GM20000 (cell line): ENCODE data around the gene DNAJC17.

Experiments used
- DNase-seq: peaks from one replicate; pipeline ENCODE4 v3.0.0; 2012; ENCODE audit warnings: low spot score
- TF ChIP-seq, protein P1 (sequence below): IDR thresholded peaks from 2 replicates; pipeline ENCODE4 v1.5.1; 2012; ENCODE audit warnings: mild to moderate bottlenecking, control low read depth; ENCODE audit errors: extremely low read depth, missing control alignments

The DNAJC17 gene

GRCh38 chr15:40850576-40851112, 43.4 kb upstream of the DNAJC17 start:
- DNase-seq: no peak
- TF ChIP-seq, protein P1, sequence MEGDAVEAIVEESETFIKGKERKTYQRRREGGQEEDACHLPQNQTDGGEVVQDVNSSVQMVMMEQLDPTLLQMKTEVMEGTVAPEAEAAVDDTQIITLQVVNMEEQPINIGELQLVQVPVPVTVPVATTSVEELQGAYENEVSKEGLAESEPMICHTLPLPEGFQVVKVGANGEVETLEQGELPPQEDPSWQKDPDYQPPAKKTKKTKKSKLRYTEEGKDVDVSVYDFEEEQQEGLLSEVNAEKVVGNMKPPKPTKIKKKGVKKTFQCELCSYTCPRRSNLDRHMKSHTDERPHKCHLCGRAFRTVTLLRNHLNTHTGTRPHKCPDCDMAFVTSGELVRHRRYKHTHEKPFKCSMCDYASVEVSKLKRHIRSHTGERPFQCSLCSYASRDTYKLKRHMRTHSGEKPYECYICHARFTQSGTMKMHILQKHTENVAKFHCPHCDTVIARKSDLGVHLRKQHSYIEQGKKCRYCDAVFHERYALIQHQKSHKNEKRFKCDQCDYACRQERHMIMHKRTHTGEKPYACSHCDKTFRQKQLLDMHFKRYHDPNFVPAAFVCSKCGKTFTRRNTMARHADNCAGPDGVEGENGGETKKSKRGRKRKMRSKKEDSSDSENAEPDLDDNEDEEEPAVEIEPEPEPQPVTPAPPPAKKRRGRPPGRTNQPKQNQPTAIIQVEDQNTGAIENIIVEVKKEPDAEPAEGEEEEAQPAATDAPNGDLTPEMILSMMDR: no peak

DNA sequence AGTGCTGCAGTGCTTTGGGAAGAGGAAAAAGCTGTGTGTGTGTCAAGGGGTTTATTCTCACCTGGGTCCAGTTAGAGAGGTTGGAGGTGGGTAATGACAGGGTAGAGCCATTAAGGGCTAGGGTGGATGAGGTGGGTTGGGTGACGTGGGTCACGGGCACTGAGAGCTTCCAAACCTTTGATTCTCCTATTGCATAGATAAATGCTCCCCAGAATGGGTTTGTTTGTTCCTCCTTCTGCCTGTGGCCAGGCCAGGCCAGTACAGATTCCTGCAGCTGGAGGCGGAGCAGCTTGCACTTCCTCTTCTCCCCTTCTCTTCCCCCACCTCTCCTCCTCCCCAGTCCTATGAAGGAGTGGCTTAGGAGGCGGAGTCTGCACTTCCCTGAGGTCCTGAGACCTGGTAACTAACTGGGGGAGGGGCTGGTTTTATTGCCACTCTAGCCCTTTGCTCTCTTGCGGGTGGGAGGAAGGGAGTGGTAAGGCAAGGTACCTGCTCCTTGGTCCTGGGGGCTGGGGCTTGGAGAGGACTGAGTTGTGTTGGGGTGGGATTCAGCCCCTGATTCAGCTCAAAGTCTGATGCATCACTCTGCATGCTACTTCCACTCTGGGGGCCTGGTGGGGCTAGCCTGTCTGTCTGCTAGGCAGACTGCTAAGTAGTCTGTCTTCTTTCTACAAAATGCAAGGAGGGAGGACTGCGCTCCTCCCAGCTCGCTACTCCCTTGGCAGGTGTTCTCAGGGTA, 40.1 kb upstream of the DNAJC17 start:
- peak; percentile 81 for DNase-seq
- TF ChIP-seq, protein P1: no peak

GRCh38 chr15:40846841-40847222, 39.6 kb upstream of the DNAJC17 start:
- no peak for DNase-seq
- TF ChIP-seq, protein P1: no peak

DNA sequence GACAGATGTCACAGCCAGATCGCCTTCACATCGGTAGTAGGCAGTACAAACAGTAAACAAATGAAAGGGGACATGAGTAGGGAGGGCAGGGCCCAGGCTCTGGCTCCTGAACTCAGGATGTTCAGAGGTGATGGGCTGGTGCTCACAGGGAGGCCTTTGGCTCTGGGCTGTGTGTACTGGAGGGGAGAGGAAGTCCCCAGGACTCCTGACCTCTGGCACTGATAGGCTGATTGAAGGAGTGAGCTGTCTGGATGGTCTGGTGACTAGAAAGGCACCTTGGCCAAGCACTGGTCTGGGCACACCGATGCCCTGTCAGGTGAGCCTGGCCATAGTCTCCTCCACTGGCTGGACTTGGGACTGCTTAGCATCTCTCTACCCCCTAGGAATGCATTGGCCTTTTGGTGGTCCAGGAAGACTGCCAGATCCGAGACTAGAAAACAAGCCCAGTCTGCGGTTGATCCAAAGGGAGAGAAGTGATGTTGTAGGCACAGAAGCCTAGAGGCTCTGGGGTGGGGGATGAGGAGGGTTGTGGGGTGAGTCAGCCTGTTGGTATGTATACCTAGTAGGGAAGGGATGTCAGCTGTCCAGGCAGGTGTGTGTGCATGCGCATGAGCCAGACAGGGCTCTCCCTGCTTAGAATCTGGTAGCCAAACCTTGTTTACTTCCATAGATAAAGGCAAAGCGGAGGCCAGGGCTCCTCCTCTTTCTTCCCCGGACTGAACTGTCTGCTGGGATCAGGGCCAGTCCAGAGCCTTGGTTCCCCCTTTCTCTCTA, 38.4 kb upstream of the DNAJC17 start:
- DNase-seq: no peak
- TF ChIP-seq, protein P1: no peak

DNA sequence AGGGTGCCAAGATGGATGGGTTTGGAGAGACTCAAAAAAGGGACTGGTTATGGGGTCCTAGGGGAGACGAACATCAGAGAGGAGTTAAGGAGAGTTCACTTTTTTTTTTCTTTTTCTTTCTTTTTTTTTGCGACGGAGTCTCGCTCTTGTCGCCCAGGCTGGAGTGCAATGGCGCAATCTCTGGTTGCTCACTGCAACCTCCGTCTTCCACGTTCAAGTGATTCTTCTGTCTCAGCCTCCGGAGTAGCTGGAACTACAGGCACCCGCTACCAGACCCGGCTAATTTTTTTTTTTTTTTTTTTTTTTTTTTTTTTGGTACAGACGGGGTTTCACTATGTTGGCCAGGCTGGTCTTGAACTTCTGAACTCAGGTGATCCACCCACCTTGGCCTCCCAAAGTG, 37.8 kb upstream of the DNAJC17 start:
- TF ChIP-seq, protein P1: no peak
- DNase-seq: no peak

GRCh38 chr15:40844696-40845030, 37.4 kb upstream of the DNAJC17 start:
- TF ChIP-seq, protein P1: no peak
- peak; percentile 77 for DNase-seq

GRCh38 chr15:40843885-40844695, 36.8 kb upstream of the DNAJC17 start, which contains the start of gene SPINT1:
Gene SPINT1 (plus strand): TSS chr15:40844048. CDS start chr15:40844555, 507 bp downstream.
- TF ChIP-seq, protein P1: no peak
- DNase-seq: peak; percentile 84
